ENCODE measurements around the gene CLCN6.

The CLCN6 gene

DNA sequence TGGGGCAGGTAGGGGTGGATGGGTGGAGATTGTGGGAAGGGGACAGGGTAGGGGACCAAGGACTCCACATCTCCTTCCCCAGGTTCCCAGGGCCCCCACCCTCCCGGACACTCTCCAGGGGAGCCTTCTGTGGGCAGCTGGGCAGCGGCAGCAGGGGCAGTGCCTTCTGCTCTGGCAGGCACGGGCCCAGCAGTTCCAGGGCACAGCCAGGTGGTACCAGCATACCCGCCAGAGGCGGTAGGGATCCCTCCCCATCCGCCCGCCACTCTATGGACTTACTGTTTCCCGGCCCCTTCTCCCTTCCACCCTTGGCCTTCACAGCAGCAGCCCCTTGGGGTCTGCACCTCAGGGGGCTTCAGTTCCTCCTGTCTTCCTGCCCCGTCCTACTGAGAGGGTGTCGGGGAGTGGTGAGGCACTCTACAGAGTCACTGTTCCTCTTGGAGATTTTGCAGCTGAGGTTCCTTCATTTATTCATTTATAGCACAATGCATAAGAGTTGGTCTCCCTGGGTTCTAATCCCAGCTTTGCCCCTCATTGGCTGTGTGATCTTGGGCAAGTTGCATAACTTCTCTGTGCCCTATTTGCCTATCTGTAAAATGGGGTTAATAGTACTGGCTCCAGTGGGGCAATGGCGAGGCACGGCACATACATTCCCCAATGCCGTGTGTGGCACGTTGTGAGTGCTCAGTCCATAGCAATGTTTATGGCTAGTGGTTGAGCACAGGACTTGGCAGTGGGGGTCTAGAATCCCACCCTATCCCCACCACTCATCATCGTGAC lies 27.0 kb upstream of the CLCN6 start:
- no peak overlapping the region for H3K27ac ChIP-seq (ENCODE audit: low read length)
- no peak overlapping the region for H3K4me2 ChIP-seq (ENCODE audit: low read depth, low read length)
- H3K4me3 ChIP-seq (ENCODE audit: low read length) = no peak overlapping the region
- TF ChIP-seq EZH2 (optimal IDR thresholded peaks at IDR 0.05; ENCODE audit: low read depth, low read length) = no peak
- TF ChIP-seq, protein P1, sequence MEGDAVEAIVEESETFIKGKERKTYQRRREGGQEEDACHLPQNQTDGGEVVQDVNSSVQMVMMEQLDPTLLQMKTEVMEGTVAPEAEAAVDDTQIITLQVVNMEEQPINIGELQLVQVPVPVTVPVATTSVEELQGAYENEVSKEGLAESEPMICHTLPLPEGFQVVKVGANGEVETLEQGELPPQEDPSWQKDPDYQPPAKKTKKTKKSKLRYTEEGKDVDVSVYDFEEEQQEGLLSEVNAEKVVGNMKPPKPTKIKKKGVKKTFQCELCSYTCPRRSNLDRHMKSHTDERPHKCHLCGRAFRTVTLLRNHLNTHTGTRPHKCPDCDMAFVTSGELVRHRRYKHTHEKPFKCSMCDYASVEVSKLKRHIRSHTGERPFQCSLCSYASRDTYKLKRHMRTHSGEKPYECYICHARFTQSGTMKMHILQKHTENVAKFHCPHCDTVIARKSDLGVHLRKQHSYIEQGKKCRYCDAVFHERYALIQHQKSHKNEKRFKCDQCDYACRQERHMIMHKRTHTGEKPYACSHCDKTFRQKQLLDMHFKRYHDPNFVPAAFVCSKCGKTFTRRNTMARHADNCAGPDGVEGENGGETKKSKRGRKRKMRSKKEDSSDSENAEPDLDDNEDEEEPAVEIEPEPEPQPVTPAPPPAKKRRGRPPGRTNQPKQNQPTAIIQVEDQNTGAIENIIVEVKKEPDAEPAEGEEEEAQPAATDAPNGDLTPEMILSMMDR (IDR thresholded peaks at IDR 0.05; ENCODE audit: low read length) = no peak
- peaks cover 6% of the 10 kb centered on the region for H3K4me1 ChIP-seq (ENCODE audit: low read length)
- peaks cover 7% of the 10 kb centered on the region for H3F3A ChIP-seq (ENCODE audit: insufficient read depth, low read length)
- DNase-seq = no peak
- H2AFZ ChIP-seq (ENCODE audit: low read length) = no peak overlapping the region
- H3K36me3 ChIP-seq (replicated peaks; ENCODE audit: insufficient read depth, low read length) = no peaks in the 10 kb centered on the region
- H4K20me1 ChIP-seq (ENCODE audit: insufficient read depth, low read length) = no peaks in the 10 kb centered on the region
- H3K9ac ChIP-seq (ENCODE audit: low read length) = no peak overlapping the region
- H3K9me2 ChIP-seq (replicated peaks; ENCODE audit: insufficient read depth, low read length) = no peaks in the 10 kb centered on the region
- H3K9me3 ChIP-seq (replicated peaks; ENCODE audit: insufficient read depth, low read length) = no peaks in the 10 kb centered on the region
- no peaks in the 10 kb centered on the region for H3K79me2 ChIP-seq (ENCODE audit: low read length)
- 0 out of 2 replicates have a peak, but pooled peaks cover 7% of the 10 kb centered on the region for H3K27me3 ChIP-seq (replicated peaks; ENCODE audit: insufficient read depth, low read length)

DNA sequence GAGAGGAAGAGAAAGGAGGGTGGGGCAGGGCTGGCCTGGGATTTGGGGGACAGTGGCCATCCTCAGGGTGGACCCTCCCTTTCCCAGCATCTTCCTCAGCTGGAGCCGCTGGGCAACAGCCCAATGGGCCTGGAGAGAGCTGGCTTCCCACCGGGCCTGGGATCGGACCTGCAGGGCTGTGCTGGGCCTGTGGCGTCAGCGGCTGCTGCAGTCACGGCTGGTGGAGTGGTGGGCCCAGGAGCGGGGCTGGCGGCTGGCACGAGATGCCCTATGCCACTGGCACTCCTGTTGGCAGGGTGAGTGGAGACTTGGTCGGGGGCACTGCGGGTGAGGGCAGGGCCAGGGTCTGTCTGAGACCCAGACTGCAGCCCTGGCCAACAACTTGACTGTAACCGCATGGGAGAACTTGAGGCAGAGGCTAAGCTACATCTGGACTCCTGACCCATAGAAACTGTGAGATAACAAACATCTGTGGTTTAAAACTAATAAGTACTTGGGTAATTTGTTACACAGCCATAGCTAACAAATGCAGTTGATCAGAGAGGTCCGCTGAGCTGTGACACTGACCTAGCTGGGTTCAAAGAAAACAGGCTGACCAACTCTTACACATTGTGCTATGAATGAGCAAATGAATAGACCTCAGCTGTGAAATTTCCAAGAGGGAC lies 26.1 kb upstream of the CLCN6 start:
- peaks cover 15% of the 10 kb centered on the region for H3F3A ChIP-seq (ENCODE audit: insufficient read depth, low read length)
- no peak overlapping the region for H3K4me2 ChIP-seq (ENCODE audit: low read depth, low read length)
- TF ChIP-seq, protein P1 (IDR thresholded peaks at IDR 0.05; ENCODE audit: low read length) = no peak
- DNase-seq = no peak
- H3K27ac ChIP-seq (ENCODE audit: low read length) = no peak overlapping the region
- H3K4me1 ChIP-seq (ENCODE audit: low read length) = peaks cover 14% of the 10 kb centered on the region
- H3K36me3 ChIP-seq (replicated peaks; ENCODE audit: insufficient read depth, low read length) = no peaks in the 10 kb centered on the region
- H3K4me3 ChIP-seq (ENCODE audit: low read length) = no peak overlapping the region
- H3K9me2 ChIP-seq (replicated peaks; ENCODE audit: insufficient read depth, low read length) = no peaks in the 10 kb centered on the region
- H3K79me2 ChIP-seq (ENCODE audit: low read length) = no peaks in the 10 kb centered on the region
- H3K27me3 ChIP-seq (replicated peaks; ENCODE audit: insufficient read depth, low read length) = 0 out of 2 replicates have a peak, but pooled peaks cover 2% of the 10 kb centered on the region
- no peaks in the 10 kb centered on the region for H3K9me3 ChIP-seq (replicated peaks; ENCODE audit: insufficient read depth, low read length)
- no peaks in the 10 kb centered on the region for H4K20me1 ChIP-seq (ENCODE audit: insufficient read depth, low read length)
- no peak overlapping the region for H3K9ac ChIP-seq (ENCODE audit: low read length)
- no peak overlapping the region for H2AFZ ChIP-seq (ENCODE audit: low read length)

DNA sequence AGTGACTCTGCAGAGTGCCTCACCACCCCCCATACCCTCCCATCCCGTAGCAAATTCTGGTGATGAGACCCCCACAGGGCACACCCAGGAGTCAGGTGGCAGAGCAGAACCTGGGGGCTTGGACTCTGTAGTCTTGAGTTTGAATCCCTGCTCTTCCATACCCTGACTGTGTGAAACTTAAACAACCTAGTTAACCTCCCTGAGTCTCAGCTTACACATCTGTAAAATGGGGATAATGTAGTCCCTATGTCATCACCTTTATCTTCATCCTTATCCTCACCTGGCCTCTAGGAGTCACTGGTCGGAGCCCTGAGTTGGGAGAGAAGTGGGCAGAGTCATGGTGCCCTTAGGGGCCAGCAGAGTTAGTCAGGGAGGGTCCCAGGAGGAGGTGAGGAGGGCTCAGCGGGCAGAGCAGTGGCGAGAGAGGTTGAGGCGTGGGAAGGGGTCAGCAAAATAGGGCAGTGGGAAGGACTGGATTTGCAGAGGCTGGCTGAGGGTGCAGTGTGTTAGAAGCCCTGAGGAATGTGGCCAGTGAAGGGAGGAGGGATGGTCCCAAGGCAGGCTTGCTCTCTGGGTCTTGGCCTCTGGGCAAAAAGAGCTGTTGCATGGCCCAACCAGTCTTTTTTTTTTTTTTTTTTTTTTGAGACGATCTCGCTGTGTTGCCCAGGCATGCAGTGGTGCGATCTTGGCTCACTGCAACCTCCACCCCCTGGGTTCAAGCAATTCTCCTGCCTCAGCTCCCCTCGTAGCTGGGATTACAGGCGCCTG lies 25.4 kb upstream of the CLCN6 start:
- H3K36me3 ChIP-seq (replicated peaks; ENCODE audit: insufficient read depth, low read length) = no peaks in the 10 kb centered on the region
- peaks cover 15% of the 10 kb centered on the region for H3K4me1 ChIP-seq (ENCODE audit: low read length)
- no peaks in the 10 kb centered on the region for H3K79me2 ChIP-seq (ENCODE audit: low read length)
- TF ChIP-seq EZH2 (optimal IDR thresholded peaks at IDR 0.05; ENCODE audit: low read depth, low read length) = no peak
- H3K27ac ChIP-seq (ENCODE audit: low read length) = no peak overlapping the region
- peaks cover 17% of the 10 kb centered on the region for H3F3A ChIP-seq (ENCODE audit: insufficient read depth, low read length)
- H3K9me3 ChIP-seq (replicated peaks; ENCODE audit: insufficient read depth, low read length) = no peaks in the 10 kb centered on the region
- no peak overlapping the region for H3K4me2 ChIP-seq (ENCODE audit: low read depth, low read length)
- H4K20me1 ChIP-seq (ENCODE audit: insufficient read depth, low read length) = no peaks in the 10 kb centered on the region
- no peak overlapping the region for H3K4me3 ChIP-seq (ENCODE audit: low read length)
- H2AFZ ChIP-seq (ENCODE audit: low read length) = no peak overlapping the region
- no peak overlapping the region for H3K9ac ChIP-seq (ENCODE audit: low read length)
- DNase-seq = no peak
- H3K27me3 ChIP-seq (replicated peaks; ENCODE audit: insufficient read depth, low read length) = 0 out of 2 replicates have a peak, but pooled peaks cover 2% of the 10 kb centered on the region
- H3K9me2 ChIP-seq (replicated peaks; ENCODE audit: insufficient read depth, low read length) = no peaks in the 10 kb centered on the region

All from MM.1S (cell line).